ENCODE measurements around the gene GPR61. TPM values are rescaled to one million over a fixed set of nuclear protein-coding genes. Genes with fewer than 3 reads are reported as not detected.

The GPR61 gene
- total RNA-seq, 1 experiment from 2014 or later: 0.48 TPM

DNA sequence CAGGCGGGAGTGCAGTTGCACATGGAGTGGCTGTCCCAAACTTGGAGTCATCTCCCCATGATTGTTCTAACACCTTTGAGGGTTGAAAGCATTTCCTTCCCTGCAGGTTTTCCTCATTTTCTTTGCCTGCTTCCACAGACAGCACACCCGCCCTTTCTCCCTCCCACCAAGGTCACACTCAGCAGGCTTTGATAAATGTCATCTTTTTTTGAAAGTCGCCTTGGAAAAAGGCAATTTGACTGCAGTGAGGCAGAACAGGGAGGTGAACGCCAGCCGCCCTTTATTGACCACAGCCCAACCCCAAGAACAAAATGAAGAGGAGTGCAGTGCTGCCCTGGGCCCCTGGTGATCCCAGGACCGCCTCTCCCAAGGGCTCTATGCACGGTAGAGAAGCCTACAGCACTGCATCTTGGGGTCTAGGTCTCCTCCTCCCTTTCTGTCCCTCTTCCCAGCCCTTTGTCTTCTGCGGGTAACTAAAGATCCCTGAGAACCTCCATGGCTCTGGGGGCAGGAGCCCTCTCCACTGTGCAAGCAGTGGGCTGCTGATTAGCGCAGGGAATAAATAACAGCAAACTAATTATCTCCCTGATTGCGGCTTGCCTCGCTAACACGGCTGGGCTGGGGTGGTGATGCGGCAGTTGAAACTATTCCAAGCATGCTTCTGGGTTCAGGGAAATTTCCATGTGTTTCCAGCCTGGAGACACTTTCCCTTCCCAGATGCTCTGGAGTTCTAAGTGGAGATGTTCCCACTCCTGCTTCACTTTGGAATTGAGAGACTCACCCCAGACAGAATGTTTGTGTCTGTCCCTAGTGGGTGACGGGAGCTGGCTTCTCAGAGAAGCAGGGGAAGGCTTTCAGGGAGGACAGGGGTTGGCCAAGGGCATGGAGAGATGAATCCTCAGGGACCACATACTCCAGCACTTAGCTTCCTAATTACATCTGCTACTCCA lies 18.4 kb upstream of the GPR61 start:
- no peak overlapping the region for H4K91ac ChIP-seq (ENCODE audit: insufficient read length, low read depth, low read length)
- no peak overlapping the region for H3K18ac ChIP-seq (ENCODE audit: insufficient read length, low read depth, low read length)
- no peak overlapping the region for H2BK15ac ChIP-seq (ENCODE audit: low read depth, low read length)
- no peak overlapping the region for H2AK5ac ChIP-seq (ENCODE audit: insufficient read length, low read length)
- H3K56ac ChIP-seq (ENCODE audit: insufficient read length, low read depth, low read length): no peak overlapping the region
- H4K5ac ChIP-seq (ENCODE audit: insufficient read length, low read depth, low read length): no peak overlapping the region
- no peak overlapping the region for H3K9ac ChIP-seq (ENCODE audit: extremely low read depth, insufficient read length, low read length)
- H2BK20ac ChIP-seq (ENCODE audit: low read depth, low read length, poor library complexity, severe bottlenecking): no peak overlapping the region
- H4K8ac ChIP-seq (replicated peaks; ENCODE audit: insufficient read length, low read depth, low read length): no peak overlapping the region
- H3K4me1 Mint-ChIP-seq: peaks cover 0 to 3% of the 10 kb centered on the region in 2 experiments; a peak in 1 of 4 replicates
- no peak for DNase-seq
- no peak overlapping the region for H3K4me3 Mint-ChIP-seq
- no CpG with 5 or more reads among the region's 14 CpGs for WGBS (ENCODE audit: extremely low coverage, insufficient read length, low lambda C conversion rate)
- no peak overlapping the region for H3K27ac ChIP-seq (ENCODE audit: insufficient read length, low read depth, low read length)
- peaks cover 27% of the 10 kb centered on the region for H3K27me3 Mint-ChIP-seq (ENCODE audit: low read depth)
- H4K20me1 ChIP-seq (ENCODE audit: control insufficient read depth, insufficient read depth, insufficient read length): no peaks in the 10 kb centered on the region
- H3K4ac ChIP-seq (ENCODE audit: low read depth, low read length): no peak overlapping the region
- no peak overlapping the region for H3K23ac ChIP-seq (ENCODE audit: insufficient read length, low read depth, low read length)
- TF ChIP-seq, protein P1, sequence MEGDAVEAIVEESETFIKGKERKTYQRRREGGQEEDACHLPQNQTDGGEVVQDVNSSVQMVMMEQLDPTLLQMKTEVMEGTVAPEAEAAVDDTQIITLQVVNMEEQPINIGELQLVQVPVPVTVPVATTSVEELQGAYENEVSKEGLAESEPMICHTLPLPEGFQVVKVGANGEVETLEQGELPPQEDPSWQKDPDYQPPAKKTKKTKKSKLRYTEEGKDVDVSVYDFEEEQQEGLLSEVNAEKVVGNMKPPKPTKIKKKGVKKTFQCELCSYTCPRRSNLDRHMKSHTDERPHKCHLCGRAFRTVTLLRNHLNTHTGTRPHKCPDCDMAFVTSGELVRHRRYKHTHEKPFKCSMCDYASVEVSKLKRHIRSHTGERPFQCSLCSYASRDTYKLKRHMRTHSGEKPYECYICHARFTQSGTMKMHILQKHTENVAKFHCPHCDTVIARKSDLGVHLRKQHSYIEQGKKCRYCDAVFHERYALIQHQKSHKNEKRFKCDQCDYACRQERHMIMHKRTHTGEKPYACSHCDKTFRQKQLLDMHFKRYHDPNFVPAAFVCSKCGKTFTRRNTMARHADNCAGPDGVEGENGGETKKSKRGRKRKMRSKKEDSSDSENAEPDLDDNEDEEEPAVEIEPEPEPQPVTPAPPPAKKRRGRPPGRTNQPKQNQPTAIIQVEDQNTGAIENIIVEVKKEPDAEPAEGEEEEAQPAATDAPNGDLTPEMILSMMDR (conservative IDR thresholded peaks at IDR 0.05): no peak
- no peaks in the 10 kb centered on the region for H3K36me3 Mint-ChIP-seq (ENCODE audit: insufficient read depth in 1 of 3, low read depth in 3 of 3)
- H2AFZ ChIP-seq (ENCODE audit: low read length): no peak overlapping the region
- no peak overlapping the region for H2BK120ac ChIP-seq (ENCODE audit: low read depth, low read length, poor library complexity, severe bottlenecking)
- H3K4me2 ChIP-seq (ENCODE audit: insufficient read depth, insufficient read length, low read length): no peak overlapping the region
- no peak overlapping the region for H2BK12ac ChIP-seq (ENCODE audit: insufficient read length, low read depth, low read length)
- H3K9me3 ChIP-seq (ENCODE audit: control insufficient read depth, low read depth, low read length): no peaks in the 10 kb centered on the region
- H2BK5ac ChIP-seq (ENCODE audit: insufficient read length, low read length): no peak overlapping the region
- H3K27me3 ChIP-seq (ENCODE audit: insufficient read depth, low read length): no peaks in the 10 kb centered on the region
- no peaks in the 10 kb centered on the region for H3K79me2 ChIP-seq (ENCODE audit: insufficient read depth, low read length)
- no peak overlapping the region for H3K27ac Mint-ChIP-seq
- no peaks in the 10 kb centered on the region; a peak in 1 of 5 replicates for H3K9me3 Mint-ChIP-seq
- no peaks in the 10 kb centered on the region for H3K23me2 ChIP-seq (ENCODE audit: insufficient read length, low read depth, low read length, poor library complexity, severe bottlenecking)
- no peak overlapping the region for H3T11ph ChIP-seq (ENCODE audit: low read length)
- no peak overlapping the region for H3K14ac ChIP-seq (ENCODE audit: insufficient read depth, low read length)
- no peaks in the 10 kb centered on the region for H3K79me1 ChIP-seq (ENCODE audit: insufficient read depth, low read depth, low read length, poor library complexity, severe bottlenecking)
- no peaks in the 10 kb centered on the region for H3K4me1 ChIP-seq (ENCODE audit: insufficient read depth, low read length)
